Neutrophil (primary cell): Measurements from ENCODE around the gene ABCA7.

Experiments used
- H3K27ac ChIP-seq: fragments of 200-600 bp; sonication (generic); 2 replicates; pipeline ENCODE4 v1.5.1; 2016; ENCODE audit warnings: mild to moderate bottlenecking, moderate library complexity
- H3K27me3 ChIP-seq: fragments of 200-600 bp; sonication (generic); 2 replicates; pipeline ENCODE4 v1.6.0; 2016; ENCODE audit warnings: mild to moderate bottlenecking
- H3K36me3 ChIP-seq: fragments of 200-600 bp; sonication (generic); 2 replicates; pipeline ENCODE4 v1.5.1; 2017
- H3K4me1 ChIP-seq, 2 experiments: fragments of 200-600 bp in 1 of 2; sonication (generic) in 1 of 2; 1 replicate in 1 of 2; 2 replicates in 1 of 2; pipeline versions ENCODE4 v1.5.1 to v1.6.1; 2013 to 2016; ENCODE audit warnings: low read depth in 1 of 2, low read length in 1 of 2, mild to moderate bottlenecking in 1 of 2, moderate library complexity in 1 of 2; ENCODE audit not compliant: control insufficient read depth in 1 of 2, insufficient read depth in 1 of 2
- H3K4me3 ChIP-seq, 2 experiments: fragments of 200-600 bp in 1 of 2; sonication (generic) in 1 of 2; 1 replicate in 1 of 2; 2 replicates in 1 of 2; pipeline ENCODE4 v1.5.1; 2013 to 2016; ENCODE audit warnings: low read depth in 1 of 2, low read length in 1 of 2, mild to moderate bottlenecking in 1 of 2, moderate library complexity in 1 of 2
- H3K9me3 ChIP-seq: fragments of 200-600 bp; sonication (generic); 2 replicates; pipeline ENCODE4 v1.5.1; 2016
- CTCF ChIP-seq: fragments of 200-600 bp; sonication (generic); IDR thresholded peaks from 2 replicates; pipeline ENCODE4 v1.5.1; 2016; ENCODE audit warnings: antibody characterized with exemption

Gene ABCA7

GRCh38 chr19:1039646-1040475 is at the start of gene ABCA7:
ABCA7 (plus strand) TSS chr19:1040107; CDS start chr19:1041362, 1,255 bp downstream.
- H3K9me3 ChIP-seq, result no peaks in the 10 kb centered on the region
- peak; percentile 42 for TF ChIP-seq CTCF
- peaks cover 78% of the 10 kb centered on the region for H3K36me3 ChIP-seq
- peak within 1 kb of the TSS; percentile 100 for H3K27ac ChIP-seq
- no peaks in the 10 kb centered on the region for H3K27me3 ChIP-seq
- H3K4me1 ChIP-seq, result peaks cover 59 to 66% of the 10 kb centered on the region in 2 experiments
- H3K4me3 ChIP-seq, result peak within 1 kb of the TSS; percentile 82 to 98

GRCh38 chr19:990119-990571 is 49.8 kb upstream of the ABCA7 start:
- peaks cover 3% of the 10 kb centered on the region for H3K27me3 ChIP-seq
- H3K4me1 ChIP-seq, result no peaks in the 10 kb centered on the region
- no peak overlapping the region for H3K27ac ChIP-seq
- H3K4me3 ChIP-seq, result no peak overlapping the region
- H3K36me3 ChIP-seq, result no peaks in the 10 kb centered on the region
- TF ChIP-seq CTCF, result no peak
- no peaks in the 10 kb centered on the region for H3K9me3 ChIP-seq

- no peaks in the 10 kb centered on the region for H3K36me3 ChIP-seq
- H3K27me3 ChIP-seq, result peaks cover 9% of the 10 kb centered on the region
- H3K4me3 ChIP-seq, result no peak overlapping the region
- H3K27ac ChIP-seq, result no peak overlapping the region
- no peaks in the 10 kb centered on the region for H3K9me3 ChIP-seq
- TF ChIP-seq CTCF, result no peak
- H3K4me1 ChIP-seq, result no peaks in the 10 kb centered on the region
Observed at GRCh38 chr19:990746-991145, 49.2 kb upstream of the ABCA7 start.

GRCh38 chr19:991174-991931 is 48.6 kb upstream of the ABCA7 start:
- Histone ChIP-seq H3K4me3 (no peak overlapping the region), H3K27me3 (peaks cover 15% of the 10 kb centered on the region), H3K9me3 (no peaks in the 10 kb centered on the region), H3K36me3 (no peaks in the 10 kb centered on the region), H3K27ac (no peak overlapping the region), H3K4me1 (no peaks in the 10 kb centered on the region)
- TF ChIP-seq CTCF, result no peak

- no peaks in the 10 kb centered on the region for H3K4me1 ChIP-seq
- no peak for TF ChIP-seq CTCF
- H3K4me3 ChIP-seq, result no peak overlapping the region
- no peaks in the 10 kb centered on the region for H3K36me3 ChIP-seq
- no peaks in the 10 kb centered on the region for H3K9me3 ChIP-seq
- no peak overlapping the region for H3K27ac ChIP-seq
- peaks cover 23% of the 10 kb centered on the region for H3K27me3 ChIP-seq
Observed at GRCh38 chr19:991932-992669, 47.8 kb upstream of the ABCA7 start.
